GM12878 (cell line): ENCODE results near the gene TRIM38. TPM values are rescaled to one million over a fixed set of nuclear protein-coding genes. Genes with fewer than 3 reads are reported as not detected.

ENCODE experiments used
- ATAC-seq: fragments of 200-7000 bp; cut with Tn5 transposase; 3 replicates; pipeline ENCODE4 v1.9.1; 2020; ENCODE audit warnings: mild to moderate bottlenecking, moderate library complexity
- BruUV-seq: library from RNA; stranded (reverse); fragments of 400-500 nt; replicated peaks from 2 replicates; lab custom pipeline; 2021; lab: Mats Ljungman, UMichigan
- CTCF ChIA-PET: fragments of 300-600 bp; sonication (Branson Sonifier 250); formaldehyde crosslinking; extraction: SDS; loops from one replicate; lab custom pipeline; 2021; ENCODE audit warnings: inconsistent platforms; lab: Yijun Ruan, JAX
- POLR2A ChIA-PET: fragments of 350-600 bp; formaldehyde crosslinking; extraction: SDS; loops from one replicate; lab custom pipeline; 2021; ENCODE audit warnings: inconsistent platforms; lab: Charles Lee
- RAD21 ChIA-PET: fragments of 300-600 bp; sonication (Branson Sonifier 250); formaldehyde crosslinking; loops from one replicate; lab custom pipeline; 2023; ENCODE audit warnings: antibody characterized with exemption; ENCODE audit not compliant: unreplicated experiment; lab: Charles Lee
- SMC1A ChIA-PET: fragments of 300-600 bp; sonication (Branson Sonifier 250); formaldehyde crosslinking; loops from one replicate; lab custom pipeline; 2023; ENCODE audit not compliant: unreplicated experiment, uncharacterized antibody; lab: Charles Lee
- DNase-seq: peaks from one replicate; pipeline ENCODE4 v3.0.0-alpha.2; 2011; ENCODE audit warnings: low read depth, low spot score
- FAIRE-seq: peaks from 3 replicates; lab custom pipeline; 2011; peaks lifted over from hg19 to GRCh38; lab: Jason Lieb, UNC
- H2AFZ ChIP-seq: 2 replicates; pipeline ENCODE4 v1.6.0; 2011; ENCODE audit warnings: low read depth, low read length, control low read depth; ENCODE audit not compliant: control insufficient read depth
- H3K27ac ChIP-seq: 2 replicates; pipeline ENCODE4 v1.5.1; 2011; ENCODE audit warnings: control low read depth; ENCODE audit not compliant: control insufficient read depth, insufficient read depth
- H3K27me3 ChIP-seq, 2 experiments: replicated peaks in 1 of 2; 2 replicates each; pipeline versions ENCODE4 v1.6.0 to v1.6.1; 2011; ENCODE audit warnings: low read length in 1 of 2; ENCODE audit not compliant: control insufficient read depth in 2 of 2, insufficient read depth in 2 of 2
- H3K36me3 ChIP-seq, 2 experiments: 2 replicates each; pipeline ENCODE4 v1.5.1; 2011; ENCODE audit warnings: low read length in 1 of 2; ENCODE audit not compliant: control insufficient read depth in 2 of 2, insufficient read depth in 2 of 2
- H3K4me1 ChIP-seq: 2 replicates; pipeline ENCODE4 v1.6.1; 2011; ENCODE audit warnings: mild to moderate bottlenecking, low read length, moderate library complexity, mixed read lengths; ENCODE audit not compliant: control insufficient read depth, insufficient read depth
- H3K4me2 ChIP-seq: 2 replicates; pipeline ENCODE4 v1.6.0; 2011; ENCODE audit warnings: control low read depth; ENCODE audit not compliant: control insufficient read depth, insufficient read depth
- H3K4me3 ChIP-seq: fragments of 200-600 bp; sonication (generic); 2 replicates; pipeline ENCODE4 v1.5.1; 2016
- H3K79me2 ChIP-seq: 2 replicates; pipeline ENCODE4 v1.6.0; 2011; ENCODE audit warnings: low read length; ENCODE audit not compliant: control insufficient read depth, insufficient read depth
- H3K9ac ChIP-seq: 2 replicates; pipeline ENCODE4 v1.8.0; 2011; ENCODE audit warnings: low read length, control low read depth, mixed read lengths; ENCODE audit not compliant: control insufficient read depth, insufficient read depth
- H3K9me3 ChIP-seq: replicated peaks from 3 replicates; pipeline ENCODE4 v1.5.1; 2011; ENCODE audit warnings: mild to moderate bottlenecking, low read length; ENCODE audit not compliant: control insufficient read depth, insufficient read depth
- H4K20me1 ChIP-seq: 2 replicates; pipeline ENCODE4 v1.6.0; 2011; ENCODE audit not compliant: control insufficient read depth, insufficient read depth
- ATF7 ChIP-seq: fragments of 450-650 bp; IDR thresholded peaks from 2 replicates; pipeline ENCODE4 v1.6.1; 2016; ENCODE audit warnings: low read depth, mild to moderate bottlenecking
- BHLHE40 ChIP-seq, 2 experiments: fragments of 450-650 bp in 1 of 2; IDR thresholded peaks; 2 replicates each; pipeline ENCODE4 v1.6.1; 2011 to 2017; ENCODE audit warnings: low read depth in 2 of 2, borderline replicate concordance in 1 of 2, improper control_type of control experiment in 1 of 2, low read length in 1 of 2, mild to moderate bottlenecking in 1 of 2
- GABPA ChIP-seq: IDR thresholded peaks from 2 replicates; pipeline ENCODE4 v1.6.1; 2014; ENCODE audit warnings: antibody characterized with exemption, low read depth, mild to moderate bottlenecking, inconsistent platforms
- HDAC2 ChIP-seq: fragments of 200-600 bp; sonication (generic); IDR thresholded peaks from 2 replicates; pipeline ENCODE4 v1.6.1; 2017
- PBX3 ChIP-seq: IDR thresholded peaks from 2 replicates; pipeline ENCODE4 v1.6.1; 2011; ENCODE audit warnings: mild to moderate bottlenecking, low read depth, low read length, moderate library complexity; ENCODE audit not compliant: insufficient replicate concordance
- RUNX3 ChIP-seq: IDR thresholded peaks from 2 replicates; pipeline ENCODE4 v1.6.1; 2012; ENCODE audit warnings: low read length, inconsistent platforms
- SRF ChIP-seq, 2 experiments: IDR thresholded peaks; 2 replicates each; pipeline ENCODE4 v1.6.1; 2011; ENCODE audit warnings: low read depth in 2 of 2, low read length in 2 of 2, mild to moderate bottlenecking in 1 of 2, moderate library complexity in 1 of 2
- ZNF592 ChIP-seq: fragments of 450-650 bp; IDR thresholded peaks from 2 replicates; pipeline ENCODE4 v1.6.1; 2017; ENCODE audit warnings: mild to moderate bottlenecking, moderate library complexity
- WGBS: methylation state at CpG from one replicate; pipeline ENCODE4 v1.1.6; 2016; ENCODE audit warnings: low lambda C conversion rate; ENCODE audit not compliant: insufficient replicate concordance, insufficient coverage; ENCODE audit errors: missing lambda C conversion rate; 5-methylcytosine and 5-hydroxymethylcytosine counted together
- in situ Hi-C: fragments of 300-500 bp; cut with MboI; formaldehyde crosslinking; loops from 9 replicates; pipeline ENCODE4 v1.14.3; 2018; ENCODE audit warnings: mixed read lengths
- intact Hi-C: fragments of 100-400 bp; cut with micrococcal nuclease; formaldehyde crosslinking; loops from one replicate; pipeline ENCODE4 v1.14.2; 2022; ENCODE audit not compliant: unreplicated experiment
- polyA plus RNA-seq, 11 experiments: library from polyadenylated mRNA; depleted of rRNA in 4 of 11; unstranded in 6 of 11; stranded (reverse) in 5 of 11; fragments of >200 nt; fragmentation: Nextera tagmentation in 4 of 11; fragmentation: Illumina TruSeq in 1 of 11; extraction: Ambion mirVana in 4 of 11; extraction: Trizol in 1 of 11; gene quantifications; 1 replicate in 1 of 11; 2 replicates in 10 of 11; pipeline versions ENCODE4 v1.2.1 to v1.2.3, GENCODE V29; 2011 to 2016; ENCODE audit warnings: inconsistent platforms in 2 of 11, missing spikeins in 2 of 11, low read depth in 1 of 11
- total RNA-seq, 4 experiments: library from RNA; depleted of rRNA in 3 of 4; stranded (reverse); fragments of >200 nt in 3 of 4; fragmentation: Illumina TruSeq in 1 of 4; extraction: Trizol in 1 of 4; gene quantifications; 2 replicates each; pipeline versions ENCODE4 v1.2.1 to v1.2.3, GENCODE V29; 2013 to 2021

TRIM38 gene
- total and polyA plus RNA-seq, 10 of the 15 experiments (the other 5 are each of a cell fraction or from before 2014, with no cell fraction given), result 4.5 to 14.7 (median 11.1) TPM

GRCh38 chr6:26000366-26001144, 38.0 kb downstream of the TRIM38 start:
- H3K9me3 ChIP-seq, result no peaks in the 10 kb centered on the region
- H3K36me3 ChIP-seq, result no peaks in the 10 kb centered on the region; a peak in 1 of 4 replicates
- no peak overlapping the region for H3K4me3 ChIP-seq
- RAD21 ChIA-PET, result interaction anchor here (0.5 to 3.3 kb wide), 5 partner anchors 8 to 738 kb away, joined by 3 to 10 read pairs (median 6); a partner anchor contains a TSS
- no peaks in the 10 kb centered on the region for H3K79me2 ChIP-seq
- no peak for FAIRE-seq
- H3K27me3 ChIP-seq, result no peaks in the 10 kb centered on the region
- H2AFZ ChIP-seq, result no peak overlapping the region
- no peak for DNase-seq
- H4K20me1 ChIP-seq, result no peaks in the 10 kb centered on the region
- intact Hi-C loops, result no loop called here
- POLR2A ChIA-PET, result no interaction called here
- CTCF ChIA-PET, result interaction anchor here (0.8 to 7.8 kb wide), 5 partner anchors 7 to 281 kb away, joined by 3 to 112 read pairs (median 89); a partner anchor contains a TSS
- 99% methylated on average over 9 of the region's 9 CpGs for WGBS
- no peak overlapping the region for H3K27ac ChIP-seq
- no peaks in the 10 kb centered on the region for H3K4me1 ChIP-seq
- TF ChIP-seq ATF7, result no peak
- no peak for TF ChIP-seq RUNX3
- TF ChIP-seq BHLHE40 (IDR thresholded peaks at IDR 0.05; ENCODE audit: borderline replicate concordance in 1 of 2, low read depth in 2 of 2, low read length in 1 of 2), result no peak
- TF ChIP-seq HDAC2, result no peak
- TF ChIP-seq GABPA, result no peak
- no peak for TF ChIP-seq ZNF592
- TF ChIP-seq PBX3, result no peak
- TF ChIP-seq SRF (IDR thresholded peaks at IDR 0.05; ENCODE audit: low read depth in 2 of 2, low read length in 2 of 2), result no peak
- no TSS peak for BruUV-seq
- no peak overlapping the region for H3K9ac ChIP-seq
- in situ Hi-C loops, result loop anchor here (5.0 kb wide), 1 partner anchor 218 kb away; no protein-coding TSS in a partner anchor
- ATAC-seq, result no peak
- no peak overlapping the region for H3K4me2 ChIP-seq
- SMC1A ChIA-PET, result interaction anchor here (1.0 to 8.7 kb wide), 5 partner anchors 7 to 280 kb away, joined by 3 to 76 read pairs (median 28); a partner anchor contains a TSS
